ENCODE measurements around the gene FBXL19.
A peak's percentile ranks its signal among the peaks of the same experiment; 100 is the strongest.

The FBXL19 gene

GRCh38 chr16:30951750-30952149 is 28.4 kb downstream of the FBXL19 start:
- peaks cover 23% of the 10 kb centered on the region for H3K4me1 Mint-ChIP-seq
- DNase-seq (no peak), ATAC-seq (no peak)
- H3K4me3 Mint-ChIP-seq = no peak overlapping the region
- H3K27ac Mint-ChIP-seq = no peak overlapping the region
- H3K36me3 Mint-ChIP-seq (ENCODE audit: low read depth) = no peaks in the 10 kb centered on the region
- H3K27me3 Mint-ChIP-seq = no peaks in the 10 kb centered on the region
- no peaks in the 10 kb centered on the region for H3K9me3 Mint-ChIP-seq

GRCh38 chr16:30953111-30953510 is 29.7 kb downstream of the FBXL19 start:
- no peaks in the 10 kb centered on the region for H3K36me3 Mint-ChIP-seq (ENCODE audit: low read depth)
- H3K4me3 Mint-ChIP-seq = no peak overlapping the region
- peaks cover 25% of the 10 kb centered on the region for H3K4me1 Mint-ChIP-seq
- H3K9me3 Mint-ChIP-seq = no peaks in the 10 kb centered on the region
- no peak for ATAC-seq
- no peak for DNase-seq
- no peaks in the 10 kb centered on the region for H3K27me3 Mint-ChIP-seq
- H3K27ac Mint-ChIP-seq = no peak overlapping the region

GRCh38 chr16:30953511-30954124 is 30.2 kb downstream of the FBXL19 start:
- ATAC-seq = peak; percentile 41
- Mint-ChIP-seq H3K36me3 (ENCODE audit: low read depth) (no peaks in the 10 kb centered on the region), H3K9me3 (no peaks in the 10 kb centered on the region), H3K27ac (no peak overlapping the region), H3K27me3 (no peaks in the 10 kb centered on the region), H3K4me1 (peaks cover 28% of the 10 kb centered on the region), H3K4me3 (no peak overlapping the region)
- peak; percentile 67 for DNase-seq

GRCh38 chr16:30954993-30955392 is 31.6 kb downstream of the FBXL19 start:
- Mint-ChIP-seq H3K36me3 (ENCODE audit: low read depth) (peaks cover 11% of the 10 kb centered on the region), H3K27ac (peak overlapping the region; percentile 22), H3K9me3 (no peaks in the 10 kb centered on the region)

GRCh38 chr16:30956601-30957455 is 33.5 kb downstream of the FBXL19 start:
- DNase-seq (peak; percentile 93), ATAC-seq (peak; percentile 84)
- Mint-ChIP-seq H3K36me3 (ENCODE audit: low read depth) (peaks cover 27% of the 10 kb centered on the region), H3K4me1 (peaks cover 32% of the 10 kb centered on the region), H3K27ac (peak overlapping the region; percentile 99), H3K9me3 (no peaks in the 10 kb centered on the region), H3K4me3 (peak overlapping the region; percentile 93), H3K27me3 (no peaks in the 10 kb centered on the region)

More at GRCh38 chr16:30954993-30955392, 31.6 kb downstream of the FBXL19 start:
- no peak for DNase-seq
- H3K4me3 Mint-ChIP-seq = no peak overlapping the region
- ATAC-seq = no peak
- peaks cover 34% of the 10 kb centered on the region for H3K4me1 Mint-ChIP-seq
- no peaks in the 10 kb centered on the region for H3K27me3 Mint-ChIP-seq

GRCh38 chr16:30957456-30958174 is 34.2 kb downstream of the FBXL19 start, which contains the start of gene SETD1A:
TSS of gene SETD1A (plus strand) at chr16:30957754. CDS start at chr16:30958732, 978 bp downstream.
- ATAC-seq (peak; percentile 75), DNase-seq (peak; percentile 98)
- Mint-ChIP-seq H3K36me3 (ENCODE audit: low read depth) (peaks cover 27% of the 10 kb centered on the region), H3K4me3 (peak within 1 kb of the TSS; percentile 93), H3K9me3 (no peaks in the 10 kb centered on the region), H3K4me1 (peaks cover 32% of the 10 kb centered on the region), H3K27me3 (no peaks in the 10 kb centered on the region), H3K27ac (peak within 1 kb of the TSS; percentile 99)

GRCh38 chr16:30958175-30959079 is 35.1 kb downstream of the FBXL19 start:
- Mint-ChIP-seq H3K4me1 (peaks cover 32% of the 10 kb centered on the region), H3K27ac (peak overlapping the region; percentile 84), H3K9me3 (no peaks in the 10 kb centered on the region), H3K4me3 (peak overlapping the region; percentile 90), H3K36me3 (ENCODE audit: low read depth) (peaks cover 33% of the 10 kb centered on the region), H3K27me3 (no peaks in the 10 kb centered on the region)
- ATAC-seq = no peak
- no peak for DNase-seq

- ATAC-seq (no peak), DNase-seq (no peak)
- H3K27ac Mint-ChIP-seq = no peak overlapping the region
- no peak overlapping the region for H3K4me3 Mint-ChIP-seq
- H3K36me3 Mint-ChIP-seq (ENCODE audit: low read depth) = peaks cover 48% of the 10 kb centered on the region
- peaks cover 26% of the 10 kb centered on the region for H3K4me1 Mint-ChIP-seq
- H3K27me3 Mint-ChIP-seq = no peaks in the 10 kb centered on the region
- no peaks in the 10 kb centered on the region for H3K9me3 Mint-ChIP-seq
Observed at GRCh38 chr16:30961384-30961783, 38.0 kb downstream of the FBXL19 start.

- peaks cover 14% of the 10 kb centered on the region for H3K4me1 Mint-ChIP-seq
- H3K27me3 Mint-ChIP-seq = no peaks in the 10 kb centered on the region
- H3K9me3 Mint-ChIP-seq = no peaks in the 10 kb centered on the region
- peaks cover 64% of the 10 kb centered on the region for H3K36me3 Mint-ChIP-seq (ENCODE audit: low read depth)
- ATAC-seq (no peak), DNase-seq (no peak)
- no peak overlapping the region for H3K27ac Mint-ChIP-seq
- no peak overlapping the region for H3K4me3 Mint-ChIP-seq
Observed at GRCh38 chr16:30963925-30964511, 40.6 kb downstream of the FBXL19 start.

GRCh38 chr16:30964574-30965226 is 41.3 kb downstream of the FBXL19 start:
- H3K27ac Mint-ChIP-seq = no peak overlapping the region
- no peaks in the 10 kb centered on the region for H3K9me3 Mint-ChIP-seq
- ATAC-seq (no peak), DNase-seq (no peak)
- peaks cover 7% of the 10 kb centered on the region for H3K4me1 Mint-ChIP-seq
- peaks cover 60% of the 10 kb centered on the region for H3K36me3 Mint-ChIP-seq (ENCODE audit: low read depth)
- no peak overlapping the region for H3K4me3 Mint-ChIP-seq
- H3K27me3 Mint-ChIP-seq = no peaks in the 10 kb centered on the region

- Mint-ChIP-seq H3K36me3 (ENCODE audit: low read depth) (peaks cover 55% of the 10 kb centered on the region), H3K27ac (no peak overlapping the region), H3K4me1 (peaks cover under 1% of the 10 kb centered on the region), H3K27me3 (no peaks in the 10 kb centered on the region), H3K4me3 (no peak overlapping the region), H3K9me3 (no peaks in the 10 kb centered on the region)
- DNase-seq (no peak), ATAC-seq (no peak)
Observed at GRCh38 chr16:30965436-30965835, 42.1 kb downstream of the FBXL19 start.

GRCh38 chr16:30966033-30966619 is 42.8 kb downstream of the FBXL19 start:
- Mint-ChIP-seq H3K27ac (no peak overlapping the region), H3K36me3 (ENCODE audit: low read depth) (peaks cover 58% of the 10 kb centered on the region), H3K9me3 (no peaks in the 10 kb centered on the region), H3K27me3 (no peaks in the 10 kb centered on the region), H3K4me1 (no peaks in the 10 kb centered on the region), H3K4me3 (no peak overlapping the region)
- ATAC-seq (no peak), DNase-seq (no peak)

- H3K36me3 Mint-ChIP-seq (ENCODE audit: low read depth) = peaks cover 63% of the 10 kb centered on the region
- no peaks in the 10 kb centered on the region for H3K27me3 Mint-ChIP-seq
- no peak overlapping the region for H3K27ac Mint-ChIP-seq
Observed at GRCh38 chr16:30967795-30968194, 44.4 kb downstream of the FBXL19 start.

More at GRCh38 chr16:30967795-30968194, 44.4 kb downstream of the FBXL19 start:
- H3K4me3 Mint-ChIP-seq = no peak overlapping the region
- no peaks in the 10 kb centered on the region for H3K9me3 Mint-ChIP-seq
- H3K4me1 Mint-ChIP-seq = no peaks in the 10 kb centered on the region
- ATAC-seq (no peak), DNase-seq (no peak)
